Upper lobe of left lung (tissue), 4 donors: Measurements from ENCODE around the gene TPRN.

Experiments used
- POLR2A ChIP-seq, 4 donors: fragments of 450-650 bp; IDR thresholded peaks; one replicate each; pipeline ENCODE4 v1.5.1; 2016 to 2017; ENCODE audit warnings: antibody characterized with exemption in 4 of 4, mild to moderate bottlenecking in 2 of 4
- POLR2AphosphoS5 ChIP-seq, 2 donors: sonication (generic); formaldehyde crosslinking; IDR thresholded peaks; one replicate each; pipeline ENCODE4 v1.5.1; 2017; ENCODE audit warnings: antibody characterized with exemption in 2 of 2
- TF ChIP-seq, protein P1 (sequence below), 6 experiments: fragments of 450-650 bp in 4 of 6; fragments of 200-600 bp in 2 of 6; sonication (generic) in 2 of 6; IDR thresholded peaks; one replicate each; pipeline ENCODE4 v1.5.1; 2016 to 2019; ENCODE audit warnings: antibody characterized with exemption in 6 of 6

DNA sequence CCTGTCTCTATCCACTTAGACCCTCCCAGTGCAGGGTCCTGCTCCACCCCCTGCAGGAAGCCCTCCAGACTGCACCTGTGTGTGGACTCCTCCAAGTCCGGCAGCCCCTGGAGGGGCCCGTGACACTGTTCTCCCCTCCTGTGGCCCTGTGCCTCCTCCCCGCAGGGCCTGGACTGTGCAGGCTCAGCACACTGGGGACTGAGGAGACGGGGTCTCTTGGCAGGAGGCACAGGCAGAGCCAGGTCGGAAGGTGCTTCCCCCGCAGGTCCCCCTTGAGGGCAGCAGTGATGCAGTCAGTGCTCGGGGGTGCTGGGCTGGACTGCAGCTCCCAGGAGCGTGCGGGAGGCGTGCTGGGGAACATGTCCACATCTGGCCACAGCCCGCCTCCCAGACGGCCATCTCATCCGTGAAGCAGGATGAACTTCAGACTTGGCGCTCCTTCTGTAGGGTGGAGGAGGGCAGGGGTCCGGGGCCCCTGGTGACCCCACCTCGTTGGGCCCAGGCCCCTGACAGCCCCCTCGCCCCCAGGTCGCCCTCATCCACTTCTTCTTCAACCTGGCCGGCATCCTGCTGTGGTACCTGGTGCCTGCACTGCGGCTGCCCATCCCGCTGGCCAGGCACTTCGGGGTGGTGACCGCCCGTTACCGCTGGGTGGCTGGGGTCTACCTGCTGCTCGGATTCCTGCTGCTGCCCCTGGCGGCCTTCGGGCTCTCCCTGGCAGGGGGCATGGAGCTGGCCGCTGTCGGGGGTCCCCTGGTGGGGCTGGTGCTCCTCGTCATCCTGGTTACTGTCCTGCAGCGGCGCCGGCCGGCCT, 35.1 kb upstream of the TPRN start:
- TF ChIP-seq, protein P1, sequence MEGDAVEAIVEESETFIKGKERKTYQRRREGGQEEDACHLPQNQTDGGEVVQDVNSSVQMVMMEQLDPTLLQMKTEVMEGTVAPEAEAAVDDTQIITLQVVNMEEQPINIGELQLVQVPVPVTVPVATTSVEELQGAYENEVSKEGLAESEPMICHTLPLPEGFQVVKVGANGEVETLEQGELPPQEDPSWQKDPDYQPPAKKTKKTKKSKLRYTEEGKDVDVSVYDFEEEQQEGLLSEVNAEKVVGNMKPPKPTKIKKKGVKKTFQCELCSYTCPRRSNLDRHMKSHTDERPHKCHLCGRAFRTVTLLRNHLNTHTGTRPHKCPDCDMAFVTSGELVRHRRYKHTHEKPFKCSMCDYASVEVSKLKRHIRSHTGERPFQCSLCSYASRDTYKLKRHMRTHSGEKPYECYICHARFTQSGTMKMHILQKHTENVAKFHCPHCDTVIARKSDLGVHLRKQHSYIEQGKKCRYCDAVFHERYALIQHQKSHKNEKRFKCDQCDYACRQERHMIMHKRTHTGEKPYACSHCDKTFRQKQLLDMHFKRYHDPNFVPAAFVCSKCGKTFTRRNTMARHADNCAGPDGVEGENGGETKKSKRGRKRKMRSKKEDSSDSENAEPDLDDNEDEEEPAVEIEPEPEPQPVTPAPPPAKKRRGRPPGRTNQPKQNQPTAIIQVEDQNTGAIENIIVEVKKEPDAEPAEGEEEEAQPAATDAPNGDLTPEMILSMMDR (IDR thresholded peaks at IDR 0.05), result no peak
- TF ChIP-seq POLR2AphosphoS5 (IDR thresholded peaks at IDR 0.05) (no peak), POLR2A (IDR thresholded peaks at IDR 0.05) (no peak)
